ENCODE results near the gene STYXL1. TPM values are rescaled to one million over a fixed set of nuclear protein-coding genes. Genes with fewer than 3 reads are reported as not detected.

The STYXL1 gene
- total RNA-seq, 4 donors from 2014 or later = 8.7 to 18.1 (median 12.5) TPM

GRCh38 chr7:76002822-76003221 lies 45.0 kb downstream of the STYXL1 start:
- ATAC-seq = no peak
- no peaks in the 10 kb centered on the region for H3K27me3 ChIP-seq
- H3K36me3 ChIP-seq = peaks cover 0 to 62% of the 10 kb centered on the region in 2 donors
- no peaks in the 10 kb centered on the region for H3K4me1 ChIP-seq
- TF ChIP-seq EP300 (IDR thresholded peaks at IDR 0.05) = no peak
- TF ChIP-seq POLR2AphosphoS5 (IDR thresholded peaks at IDR 0.05) = no peak
- TF ChIP-seq CTCF (IDR thresholded peaks at IDR 0.05) = no peak
- no peak for TF ChIP-seq POLR2A (IDR thresholded peaks at IDR 0.05)
- WGBS, 2 donors (ENCODE audit: low coverage in 1 of 2) = 100% methylated on average over 1 to 2 of the region's 3 CpGs
- H3K9me3 ChIP-seq = no peaks in the 10 kb centered on the region
- H3K4me3 ChIP-seq = no peak overlapping the region
- H3K27ac ChIP-seq = no peak overlapping the region

- WGBS, 2 donors (ENCODE audit: low coverage in 1 of 2) = 100% methylated on average over 1 to 2 of the region's 6 CpGs
- TF ChIP-seq POLR2A (IDR thresholded peaks at IDR 0.05) = no peak
- no peak for TF ChIP-seq POLR2AphosphoS5 (IDR thresholded peaks at IDR 0.05)
- TF ChIP-seq EP300 (IDR thresholded peaks at IDR 0.05) = no peak
- TF ChIP-seq CTCF (IDR thresholded peaks at IDR 0.05) = no peak
- Histone ChIP-seq H3K4me1 (no peaks in the 10 kb centered on the region), H3K27ac (no peak overlapping the region), H3K36me3 (peaks cover 0 to 62% of the 10 kb centered on the region in 2 donors), H3K4me3 (no peak overlapping the region), H3K9me3 (no peaks in the 10 kb centered on the region), H3K27me3 (no peaks in the 10 kb centered on the region)
- ATAC-seq = no peak
Measured at GRCh38 chr7:76002139-76002538, 45.7 kb downstream of the STYXL1 start.

GRCh38 chr7:76000566-76000965 lies 47.2 kb downstream of the STYXL1 start:
- no peak overlapping the region for H3K27ac ChIP-seq
- no peaks in the 10 kb centered on the region for H3K27me3 ChIP-seq
- no peaks in the 10 kb centered on the region for H3K4me1 ChIP-seq
- no CpG with 5 or more reads among the region's 11 CpGs for WGBS, 2 donors (ENCODE audit: low coverage in 1 of 2)
- H3K36me3 ChIP-seq = peaks cover 0 to 61% of the 10 kb centered on the region in 2 donors
- no peaks in the 10 kb centered on the region for H3K9me3 ChIP-seq
- no peak for TF ChIP-seq EP300 (IDR thresholded peaks at IDR 0.05)
- no peak for ATAC-seq
- no peak overlapping the region for H3K4me3 ChIP-seq

GRCh38 chr7:75998038-75998437 lies 49.8 kb downstream of the STYXL1 start:
- Histone ChIP-seq H3K36me3 (peaks cover 0 to 36% of the 10 kb centered on the region in 2 donors), H3K9me3 (no peaks in the 10 kb centered on the region), H3K4me3 (no peak overlapping the region), H3K4me1 (peaks cover 0 to 17% (median 4%) of the 10 kb centered on the region in 3 donors), H3K27me3 (no peaks in the 10 kb centered on the region), H3K27ac (no peak overlapping the region)
- no peak for TF ChIP-seq CTCF (IDR thresholded peaks at IDR 0.05)
- TF ChIP-seq EP300 (IDR thresholded peaks at IDR 0.05) = no peak
- TF ChIP-seq POLR2AphosphoS5 (IDR thresholded peaks at IDR 0.05) = no peak
- TF ChIP-seq POLR2A (IDR thresholded peaks at IDR 0.05) = no peak
- ATAC-seq = no peak
- WGBS, 2 donors (ENCODE audit: low coverage in 1 of 2) = 100% methylated on average over 1 of the region's 1 CpG

- no peaks in the 10 kb centered on the region for H3K9me3 ChIP-seq
- TF ChIP-seq CTCF (IDR thresholded peaks at IDR 0.05) = no peak
- no peak for TF ChIP-seq EP300 (IDR thresholded peaks at IDR 0.05)
- no peak for TF ChIP-seq POLR2A (IDR thresholded peaks at IDR 0.05)
- TF ChIP-seq POLR2AphosphoS5 (IDR thresholded peaks at IDR 0.05) = no peak
- H3K4me3 ChIP-seq = no peak overlapping the region
- no peak for ATAC-seq
- no peak overlapping the region for H3K27ac ChIP-seq
- H3K4me1 ChIP-seq = peaks cover 0 to 32% (median 6%) of the 10 kb centered on the region in 3 donors
- no peaks in the 10 kb centered on the region for H3K27me3 ChIP-seq
- H3K36me3 ChIP-seq = peaks cover 0 to 31% of the 10 kb centered on the region in 2 donors
- 69% methylated on average over 2 of the region's 4 CpGs; no CpG with 5 or more reads in 1 of the 2 donors for WGBS, 2 donors (ENCODE audit: low coverage in 1 of 2)
Measured at GRCh38 chr7:75996476-75996875, 51.3 kb downstream of the STYXL1 start.
